22Rv1 (cell line): ENCODE measurements around the gene BCL11A.

ENCODE experiments used
- CTCF ChIP-seq: fragments of 450-650 bp; IDR thresholded peaks from 2 replicates; pipeline ENCODE4 v1.5.1; 2017; ENCODE audit warnings: mild to moderate bottlenecking
- ZFX ChIP-seq: fragments of 450-650 bp; IDR thresholded peaks from 2 replicates; pipeline ENCODE4 v1.6.1; 2017; ENCODE audit warnings: antibody characterized with exemption, borderline replicate concordance

- TF ChIP-seq CTCF (no peak), ZFX (no peak)
Observed at GRCh38 chr2:60534892-60535684, 18.4 kb downstream of the BCL11A start.
